KMS-11 (cell line): ENCODE results near the gene CD81.
"Not testable (repeated sequence)": the region's sequence is repeated elsewhere in the genome, so short reads cannot be mapped to it uniquely, and the experiment has no call there.

ENCODE experiments used
- H2AFZ ChIP-seq: fragments of 200-600 bp; sonication (generic); 2 replicates; pipeline ENCODE4 v1.6.1; 2016; ENCODE audit warnings: antibody characterized with exemption, mixed run types, low read depth
- H3K27ac ChIP-seq: fragments of 200-600 bp; sonication (generic); 2 replicates; pipeline ENCODE4 v1.6.1; 2016; ENCODE audit warnings: mild to moderate bottlenecking, mixed run types
- H3K27me3 ChIP-seq: fragments of 200-600 bp; sonication (generic); 2 replicates; pipeline ENCODE4 v1.6.1; 2017; ENCODE audit warnings: mild to moderate bottlenecking, low read depth, mixed run types, moderate library complexity; ENCODE audit not compliant: insufficient read depth
- H3K36me3 ChIP-seq: fragments of 200-600 bp; sonication (generic); 2 replicates; pipeline ENCODE4 v1.6.1; 2017; ENCODE audit warnings: mild to moderate bottlenecking, mixed run types; ENCODE audit not compliant: insufficient read depth
- H3K4me1 ChIP-seq: fragments of 200-600 bp; sonication (generic); 2 replicates; pipeline ENCODE4 v1.6.1; 2016; ENCODE audit warnings: mild to moderate bottlenecking, low read depth, mixed run types; ENCODE audit not compliant: poor library complexity, severe bottlenecking
- H3K4me2 ChIP-seq: fragments of 200-600 bp; sonication (generic); 2 replicates; pipeline ENCODE4 v1.7.0; 2016; ENCODE audit warnings: mild to moderate bottlenecking, mixed run types
- H3K4me3 ChIP-seq: fragments of 200-600 bp; sonication (generic); IDR thresholded peaks from 2 replicates; pipeline ENCODE4 v1.6.1; 2017; ENCODE audit warnings: low read depth, low read length, mixed read lengths; ENCODE audit not compliant: insufficient read depth
- H3K79me2 ChIP-seq: fragments of 200-600 bp; sonication (generic); 2 replicates; pipeline ENCODE4 v1.6.1; 2016; ENCODE audit warnings: low read depth, mixed run types; ENCODE audit not compliant: insufficient read depth
- H3K9ac ChIP-seq: fragments of 200-600 bp; sonication (generic); 2 replicates; pipeline ENCODE4 v1.6.1; 2016; ENCODE audit warnings: mild to moderate bottlenecking, mixed run types
- H4K20me1 ChIP-seq: fragments of 200-600 bp; sonication (generic); 2 replicates; pipeline ENCODE4 v1.6.1; 2016; ENCODE audit warnings: mild to moderate bottlenecking, mixed run types; ENCODE audit not compliant: insufficient read depth
- CTCF ChIP-seq: fragments of 200-600 bp; sonication (generic); conservative IDR thresholded peaks from 2 replicates; pipeline ENCODE4 v1.6.1; 2017; ENCODE audit warnings: low read depth, mild to moderate bottlenecking, antibody characterized with exemption, low read length, moderate library complexity, mixed read lengths

Gene CD81

GRCh38 chr11:2362414-2362813, 14.7 kb upstream of the CD81 start:
- Histone ChIP-seq H3K4me3 (no peak overlapping the region), H3K27ac (no peak overlapping the region), H3K79me2 (no peaks in the 10 kb centered on the region), H4K20me1 (no peaks in the 10 kb centered on the region), H3K9ac (no peak overlapping the region), H3K36me3 (no peaks in the 10 kb centered on the region), H2AFZ (no peak overlapping the region), H3K4me1 (no peaks in the 10 kb centered on the region), H3K4me2 (no peak overlapping the region), H3K27me3 (peaks cover 96% of the 10 kb centered on the region)
- no peak for TF ChIP-seq CTCF

- H3K4me3 ChIP-seq, result no peak overlapping the region
- no peaks in the 10 kb centered on the region for H4K20me1 ChIP-seq
- H3K4me1 ChIP-seq, result no peaks in the 10 kb centered on the region
- peaks cover 95% of the 10 kb centered on the region for H3K27me3 ChIP-seq
- H2AFZ ChIP-seq, result no peak overlapping the region
- no peak overlapping the region for H3K4me2 ChIP-seq
- H3K36me3 ChIP-seq, result no peaks in the 10 kb centered on the region
- no peak overlapping the region for H3K27ac ChIP-seq
- no peak for TF ChIP-seq CTCF
- no peaks in the 10 kb centered on the region for H3K79me2 ChIP-seq
- H3K9ac ChIP-seq, result no peak overlapping the region
These were observed 14.0 kb upstream of the CD81 start for GRCh38 chr11:2363130-2363529.

GRCh38 chr11:2363577-2364370, 13.3 kb upstream of the CD81 start:
- no peak for TF ChIP-seq CTCF
- no peaks in the 10 kb centered on the region for H3K4me1 ChIP-seq
- H3K9ac ChIP-seq, result no peak overlapping the region
- H3K27me3 ChIP-seq, result peaks cover 92% of the 10 kb centered on the region
- no peak overlapping the region for H2AFZ ChIP-seq
- H3K79me2 ChIP-seq, result no peaks in the 10 kb centered on the region
- no peak overlapping the region for H3K4me2 ChIP-seq
- H4K20me1 ChIP-seq, result no peaks in the 10 kb centered on the region
- H3K36me3 ChIP-seq, result no peaks in the 10 kb centered on the region
- no peak overlapping the region for H3K27ac ChIP-seq
- no peak overlapping the region for H3K4me3 ChIP-seq

- not testable (repeated sequence) for H3K4me1 ChIP-seq, H3K9ac ChIP-seq, H3K36me3 ChIP-seq, H3K4me2 ChIP-seq, H3K4me3 ChIP-seq, H4K20me1 ChIP-seq, H2AFZ ChIP-seq, H3K27ac ChIP-seq, H3K79me2 ChIP-seq
- H3K27me3 ChIP-seq, result peaks cover 86% of the 10 kb centered on the region
These were observed 12.7 kb upstream of the CD81 start for GRCh38 chr11:2364386-2364785.

GRCh38 chr11:2365571-2366210, 11.4 kb upstream of the CD81 start:
- H3K4me3 ChIP-seq, result no peak overlapping the region

More at GRCh38 chr11:2365571-2366210, 11.4 kb upstream of the CD81 start:
- Histone ChIP-seq H4K20me1 (no peaks in the 10 kb centered on the region), H3K9ac (no peak overlapping the region), H3K27ac (no peak overlapping the region), H3K4me1 (no peaks in the 10 kb centered on the region), H3K36me3 (no peaks in the 10 kb centered on the region), H3K79me2 (no peaks in the 10 kb centered on the region), H3K27me3 (peaks cover 86% of the 10 kb centered on the region), H2AFZ (no peak overlapping the region), H3K4me2 (no peak overlapping the region)
- no peak for TF ChIP-seq CTCF
